ENCODE measurements around the gene APC2.

DNA sequence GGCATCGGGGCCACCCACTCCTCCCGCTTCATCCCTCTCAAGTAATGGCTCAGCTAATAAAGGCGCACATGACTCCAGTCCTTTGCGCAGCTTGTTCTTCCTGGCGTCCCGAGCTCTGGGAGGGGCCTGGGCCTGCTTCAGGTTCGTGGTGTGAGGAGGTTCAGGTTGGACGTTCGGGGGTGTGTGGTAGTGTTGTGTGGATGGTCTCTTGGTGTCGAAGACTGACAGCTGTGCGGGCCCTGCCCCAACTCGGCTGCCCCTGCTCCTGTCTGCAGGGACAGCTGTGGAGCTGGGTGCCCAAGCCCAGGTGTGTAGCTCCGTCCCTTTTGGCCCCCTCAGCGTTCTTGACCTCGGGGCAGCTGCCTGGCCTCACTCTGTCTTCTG lies 9.5 kb upstream of the APC2 start:
- TF ChIP-seq, protein P1, sequence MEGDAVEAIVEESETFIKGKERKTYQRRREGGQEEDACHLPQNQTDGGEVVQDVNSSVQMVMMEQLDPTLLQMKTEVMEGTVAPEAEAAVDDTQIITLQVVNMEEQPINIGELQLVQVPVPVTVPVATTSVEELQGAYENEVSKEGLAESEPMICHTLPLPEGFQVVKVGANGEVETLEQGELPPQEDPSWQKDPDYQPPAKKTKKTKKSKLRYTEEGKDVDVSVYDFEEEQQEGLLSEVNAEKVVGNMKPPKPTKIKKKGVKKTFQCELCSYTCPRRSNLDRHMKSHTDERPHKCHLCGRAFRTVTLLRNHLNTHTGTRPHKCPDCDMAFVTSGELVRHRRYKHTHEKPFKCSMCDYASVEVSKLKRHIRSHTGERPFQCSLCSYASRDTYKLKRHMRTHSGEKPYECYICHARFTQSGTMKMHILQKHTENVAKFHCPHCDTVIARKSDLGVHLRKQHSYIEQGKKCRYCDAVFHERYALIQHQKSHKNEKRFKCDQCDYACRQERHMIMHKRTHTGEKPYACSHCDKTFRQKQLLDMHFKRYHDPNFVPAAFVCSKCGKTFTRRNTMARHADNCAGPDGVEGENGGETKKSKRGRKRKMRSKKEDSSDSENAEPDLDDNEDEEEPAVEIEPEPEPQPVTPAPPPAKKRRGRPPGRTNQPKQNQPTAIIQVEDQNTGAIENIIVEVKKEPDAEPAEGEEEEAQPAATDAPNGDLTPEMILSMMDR (IDR thresholded peaks at IDR 0.05 in 8 of 11, conservative IDR thresholded peaks at IDR 0.05 in 3 of 11) = no peak
- no peak for TF ChIP-seq POLR2A (IDR thresholded peaks at IDR 0.05)
- TF ChIP-seq POLR2AphosphoS5 (IDR thresholded peaks at IDR 0.05) = no peak
